Peyer's patch (tissue), 4 donors: Measurements from ENCODE around the gene IGFBP3.

Experiments used
- CTCF ChIP-seq, 6 experiments: fragments of 450-650 bp in 4 of 6; fragments of 200-600 bp in 2 of 6; sonication (generic) in 1 of 6; IDR thresholded peaks; one replicate each; pipeline ENCODE4 v1.5.1; 2017 to 2019; ENCODE audit warnings: antibody characterized with exemption in 6 of 6, mild to moderate bottlenecking in 3 of 6, moderate library complexity in 1 of 6
- POLR2A ChIP-seq, 2 donors: fragments of 450-650 bp; IDR thresholded peaks; one replicate each; pipeline ENCODE4 v1.5.1; 2017; ENCODE audit warnings: antibody characterized with exemption in 2 of 2, mild to moderate bottlenecking in 2 of 2, moderate library complexity in 2 of 2

- TF ChIP-seq CTCF (IDR thresholded peaks at IDR 0.05) (no peak), POLR2A (IDR thresholded peaks at IDR 0.05) (no peak)
Measured at GRCh38 chr7:45892407-45893035, 28.6 kb downstream of the IGFBP3 start.
